ENCODE data around the gene DDIT4. TPM values are rescaled to one million over a fixed set of nuclear protein-coding genes. Genes with fewer than 3 reads are reported as not detected.
A peak's percentile ranks its signal among the peaks of the same experiment; 100 is the strongest.

DDIT4 gene
- total RNA-seq, 1 experiment from 2014 or later = 84.5 TPM

DNA sequence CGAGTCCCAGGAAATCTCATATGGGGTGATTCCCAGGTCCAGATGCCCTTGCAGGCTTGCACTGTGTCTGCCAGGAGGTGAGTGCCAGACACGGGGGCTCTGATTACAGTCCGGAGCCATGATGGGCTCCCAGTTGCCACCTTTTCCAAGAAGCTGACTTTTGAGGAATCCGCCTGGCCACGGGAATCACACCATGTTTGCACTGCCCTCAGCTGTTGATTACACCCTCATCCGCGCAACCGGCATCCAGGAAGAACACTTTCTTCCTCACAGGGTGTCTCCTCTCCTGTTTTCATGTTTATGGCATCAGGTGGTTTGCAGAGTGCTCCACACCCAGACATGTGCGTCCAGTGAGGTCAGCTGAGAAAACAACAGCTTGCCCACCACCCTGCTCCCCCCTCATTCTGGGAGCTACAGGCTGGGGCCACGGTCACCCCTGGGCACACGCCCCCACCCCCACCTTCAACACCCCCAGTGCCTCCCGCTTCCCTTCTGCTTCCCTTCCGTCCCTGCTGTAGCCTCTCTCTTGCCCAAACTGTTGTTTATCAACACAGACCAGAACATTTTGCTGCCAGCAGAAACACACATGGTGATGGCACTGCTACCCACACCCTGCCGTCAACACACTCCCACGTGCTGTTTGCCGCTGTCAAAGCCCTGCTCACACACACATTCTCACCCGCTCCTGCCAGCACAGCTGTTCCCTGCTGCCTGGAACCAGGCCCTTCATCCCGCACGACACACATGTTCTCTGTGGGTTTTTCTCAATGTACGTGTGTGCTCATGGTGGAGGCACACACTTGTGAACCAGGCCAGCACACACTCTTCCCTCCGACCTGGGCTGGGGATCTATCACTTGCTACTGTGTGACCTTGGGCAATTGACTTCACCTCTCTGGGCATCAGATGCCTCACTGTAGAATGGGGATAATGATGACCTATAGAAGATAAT lies 35.8 kb downstream of the DDIT4 start:
- Histone ChIP-seq H3K27me3 (no peaks in the 10 kb centered on the region), H3K27ac (peak overlapping the region; percentile 17; the same call in 1 of the 2 replicates), H3K36me3 (no peaks in the 10 kb centered on the region), H3K9me3 (replicated peaks) (no peaks in the 10 kb centered on the region), H3K4me3 (no peak overlapping the region), H3K4me1 (peaks cover 29% of the 10 kb centered on the region)
- DNase-seq = peak; percentile 66 to 69

GRCh38 chr10:72310241-72310633 lies 36.5 kb downstream of the DDIT4 start:
- Histone ChIP-seq H3K4me1 (peaks cover 29% of the 10 kb centered on the region), H3K9me3 (replicated peaks) (no peaks in the 10 kb centered on the region), H3K27me3 (no peaks in the 10 kb centered on the region), H3K36me3 (no peaks in the 10 kb centered on the region), H3K4me3 (no peak overlapping the region), H3K27ac (peak overlapping the region; percentile 17; the same call in 1 of the 2 replicates)
- peak; percentile 50 to 66 for DNase-seq

DNA sequence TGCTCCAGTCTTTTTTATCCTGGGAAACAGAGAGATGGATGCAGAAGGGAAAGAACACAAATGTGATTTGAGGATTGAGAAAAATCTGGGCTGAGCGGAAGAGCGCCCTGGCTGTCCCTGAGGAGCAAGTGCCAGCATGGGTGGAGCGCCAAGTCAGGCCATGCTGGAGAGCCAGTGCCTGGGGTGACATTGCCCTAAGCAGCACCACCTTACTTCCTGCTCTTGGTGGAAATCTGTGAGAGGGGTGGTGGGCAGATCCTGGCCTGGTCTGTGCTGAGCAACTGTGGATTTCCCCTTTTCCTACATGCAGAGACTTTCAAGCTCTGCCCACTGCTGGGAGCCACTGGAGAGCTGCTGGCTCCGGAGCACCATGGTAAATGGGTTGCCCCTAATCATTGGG lies 36.9 kb downstream of the DDIT4 start:
- H3K36me3 ChIP-seq = no peaks in the 10 kb centered on the region
- peaks cover 32% of the 10 kb centered on the region for H3K4me1 ChIP-seq
- H3K27ac ChIP-seq = no peak overlapping the region
- no peaks in the 10 kb centered on the region for H3K27me3 ChIP-seq
- DNase-seq = no peak
- no peak overlapping the region for H3K4me3 ChIP-seq
- H3K9me3 ChIP-seq (replicated peaks) = no peaks in the 10 kb centered on the region

- Histone ChIP-seq H3K4me1 (peaks cover 32% of the 10 kb centered on the region), H3K36me3 (no peaks in the 10 kb centered on the region)
- DNase-seq = no peak
Observed at GRCh38 chr10:72311667-72312066, 37.9 kb downstream of the DDIT4 start.

GRCh38 chr10:72312865-72313391 lies 39.2 kb downstream of the DDIT4 start:
- H3K36me3 ChIP-seq = no peaks in the 10 kb centered on the region
- H3K27ac ChIP-seq = no peak overlapping the region
- H3K9me3 ChIP-seq (replicated peaks) = no peaks in the 10 kb centered on the region
- no peak for DNase-seq
- peaks cover 29% of the 10 kb centered on the region for H3K4me1 ChIP-seq
- no peak overlapping the region for H3K4me3 ChIP-seq
- no peaks in the 10 kb centered on the region for H3K27me3 ChIP-seq

More at GRCh38 chr10:72311667-72312066, 37.9 kb downstream of the DDIT4 start:
- H3K4me3 ChIP-seq = no peak overlapping the region
- H3K27ac ChIP-seq = no peak overlapping the region
- no peaks in the 10 kb centered on the region for H3K27me3 ChIP-seq
- no peaks in the 10 kb centered on the region for H3K9me3 ChIP-seq (replicated peaks)

GRCh38 chr10:72314263-72314662 lies 40.5 kb downstream of the DDIT4 start:
- H3K4me1 ChIP-seq = peaks cover 21% of the 10 kb centered on the region
- DNase-seq = no peak
- H3K36me3 ChIP-seq = no peaks in the 10 kb centered on the region

GRCh38 chr10:72315054-72315453 lies 41.3 kb downstream of the DDIT4 start:
- H3K27ac ChIP-seq = no peak overlapping the region

More at GRCh38 chr10:72314263-72314662, 40.5 kb downstream of the DDIT4 start:
- no peak overlapping the region for H3K27ac ChIP-seq
- no peaks in the 10 kb centered on the region for H3K9me3 ChIP-seq (replicated peaks)
- no peak overlapping the region for H3K4me3 ChIP-seq
- no peaks in the 10 kb centered on the region for H3K27me3 ChIP-seq

GRCh38 chr10:72315611-72316385 lies 42.1 kb downstream of the DDIT4 start:
- no peaks in the 10 kb centered on the region for H3K9me3 ChIP-seq (replicated peaks)
- no peak overlapping the region for H3K4me3 ChIP-seq
- no peak for DNase-seq
- H3K36me3 ChIP-seq = no peaks in the 10 kb centered on the region
- no peak overlapping the region for H3K27ac ChIP-seq
- no peaks in the 10 kb centered on the region for H3K27me3 ChIP-seq
- H3K4me1 ChIP-seq = peaks cover 9% of the 10 kb centered on the region; the same call in 1 of the 2 replicates

More at GRCh38 chr10:72315054-72315453, 41.3 kb downstream of the DDIT4 start:
- no peak for DNase-seq
- no peaks in the 10 kb centered on the region for H3K27me3 ChIP-seq
- no peaks in the 10 kb centered on the region for H3K9me3 ChIP-seq (replicated peaks)
- no peaks in the 10 kb centered on the region for H3K36me3 ChIP-seq
- H3K4me1 ChIP-seq = peaks cover 15% of the 10 kb centered on the region
- no peak overlapping the region for H3K4me3 ChIP-seq

- no peaks in the 10 kb centered on the region for H3K27me3 ChIP-seq
- no peaks in the 10 kb centered on the region for H3K36me3 ChIP-seq
- H3K9me3 ChIP-seq (replicated peaks) = no peaks in the 10 kb centered on the region
- H3K27ac ChIP-seq = no peak overlapping the region
- H3K4me1 ChIP-seq = peaks cover 9% of the 10 kb centered on the region
- no peak for DNase-seq
- no peak overlapping the region for H3K4me3 ChIP-seq
Observed at GRCh38 chr10:72316386-72316700, 42.6 kb downstream of the DDIT4 start.

DNA sequence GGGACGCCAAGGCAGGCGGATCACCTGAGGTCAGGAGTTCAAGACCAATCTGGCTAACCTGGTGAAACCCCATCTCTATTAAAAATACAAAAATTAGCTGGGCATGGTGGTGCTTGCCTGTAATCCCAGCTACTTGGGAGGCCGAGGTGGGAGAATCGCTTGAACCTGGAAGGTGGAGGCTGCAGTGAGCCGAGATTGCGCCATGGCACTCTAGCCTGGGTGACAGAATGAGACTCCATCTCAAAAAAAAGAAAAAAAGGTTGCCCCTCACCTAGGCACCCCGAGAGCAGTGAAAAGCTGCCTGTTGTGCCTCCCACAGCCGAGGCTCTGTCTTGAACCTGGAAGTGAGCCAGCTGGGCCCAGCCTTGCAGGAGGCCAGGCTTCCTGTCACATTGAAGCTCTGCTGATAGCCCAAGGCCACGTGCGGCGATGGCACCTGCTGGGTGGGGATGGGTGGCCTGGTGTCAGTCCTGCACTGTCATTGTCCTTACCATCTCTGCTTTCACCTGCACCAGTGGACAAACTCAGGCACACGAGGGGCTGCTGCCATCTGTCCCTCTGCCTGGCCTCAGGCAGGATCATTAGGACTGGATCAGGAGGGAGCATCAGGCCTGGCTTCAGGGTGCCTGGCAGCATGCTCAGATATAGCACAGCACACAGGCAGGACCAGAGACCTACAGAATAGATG lies 43.2 kb downstream of the DDIT4 start:
- no peaks in the 10 kb centered on the region for H3K9me3 ChIP-seq (replicated peaks)
- H3K27ac ChIP-seq = no peak overlapping the region
- no peak overlapping the region for H3K4me3 ChIP-seq
- peak in 1 of 2 experiments; percentile 49 for DNase-seq
- no peaks in the 10 kb centered on the region for H3K36me3 ChIP-seq
- H3K27me3 ChIP-seq = no peaks in the 10 kb centered on the region
- peaks cover 15% of the 10 kb centered on the region for H3K4me1 ChIP-seq

GRCh38 chr10:72318418-72319262 lies 44.9 kb downstream of the DDIT4 start:
- H3K4me1 ChIP-seq = peaks cover 22% of the 10 kb centered on the region

GRCh38 chr10:72319416-72320254 lies 45.9 kb downstream of the DDIT4 start:
- peak overlapping the region; percentile 57 for H3K27ac ChIP-seq
- H3K4me3 ChIP-seq = peak overlapping the region; percentile 58
- peaks cover 23% of the 10 kb centered on the region for H3K4me1 ChIP-seq
- DNase-seq = peak; percentile 77 to 81
- no peaks in the 10 kb centered on the region for H3K36me3 ChIP-seq
- no peaks in the 10 kb centered on the region for H3K9me3 ChIP-seq (replicated peaks)
- no peaks in the 10 kb centered on the region for H3K27me3 ChIP-seq

More at GRCh38 chr10:72318418-72319262, 44.9 kb downstream of the DDIT4 start:
- peak overlapping the region; percentile 57; the same call in 1 of the 2 replicates for H3K27ac ChIP-seq
- no peak for DNase-seq
- H3K4me3 ChIP-seq = peak overlapping the region; percentile 58
- no peaks in the 10 kb centered on the region for H3K36me3 ChIP-seq
- no peaks in the 10 kb centered on the region for H3K9me3 ChIP-seq (replicated peaks)
- H3K27me3 ChIP-seq = no peaks in the 10 kb centered on the region

GRCh38 chr10:72320676-72321247 lies 47.0 kb downstream of the DDIT4 start:
- Histone ChIP-seq H3K27ac (peak overlapping the region; percentile 57), H3K27me3 (no peaks in the 10 kb centered on the region), H3K36me3 (no peaks in the 10 kb centered on the region), H3K4me1 (peaks cover 27% of the 10 kb centered on the region), H3K4me3 (no peak overlapping the region), H3K9me3 (replicated peaks) (no peaks in the 10 kb centered on the region)
- DNase-seq = peak; percentile 95 to 98
